H1 (cell line): ENCODE measurements around the gene CDADC1. TPM values are rescaled to one million over a fixed set of nuclear protein-coding genes. Genes with fewer than 3 reads are reported as not detected.

Source experiments
- CTCF ChIA-PET: fragments of 300-600 bp; sonication (Branson Sonifier 250); formaldehyde crosslinking; loops from one replicate; lab custom pipeline; 2021; ENCODE audit not compliant: partially characterized antibody; lab: Charles Lee
- POLR2A ChIA-PET: fragments of 300-600 bp; sonication (Branson Sonifier 250); formaldehyde crosslinking; loops from one replicate; lab custom pipeline; 2021; ENCODE audit warnings: inconsistent platforms; ENCODE audit not compliant: partially characterized antibody; lab: Charles Lee
- DNase-seq, 2 experiments: peaks; one replicate each; pipeline versions ENCODE4 v3.0.0 to v3.0.0-alpha.2; 2010 to 2022; ENCODE audit warnings: low spot score in 2 of 2, low read depth in 1 of 2, mixed read lengths in 1 of 2
- FAIRE-seq: peaks from 2 replicates; lab custom pipeline; 2011; peaks lifted over from hg19 to GRCh38; lab: Jason Lieb, UNC
- H2AFZ ChIP-seq: 2 replicates; pipeline ENCODE4 v1.8.1; 2012; ENCODE audit warnings: low read length, inconsistent platforms
- H2AK5ac ChIP-seq: 2 replicates; pipeline ENCODE4 v1.6.1; 2013; ENCODE audit warnings: low read depth, low read length
- H2BK120ac ChIP-seq: replicated peaks from 2 replicates; pipeline ENCODE3; 2013; ENCODE audit warnings: low read depth, low read length, inconsistent platforms
- H2BK12ac ChIP-seq: 2 replicates; pipeline ENCODE4 v1.6.1; 2013; ENCODE audit warnings: low read depth, low read length
- H2BK15ac ChIP-seq: 2 replicates; pipeline ENCODE4 v1.6.1; 2013; ENCODE audit warnings: low read length
- H2BK20ac ChIP-seq: 2 replicates; pipeline ENCODE4 v1.6.1; 2013; ENCODE audit warnings: low read length
- H2BK5ac ChIP-seq: 2 replicates; pipeline ENCODE4 v1.6.1; 2013; ENCODE audit warnings: low read depth, low read length
- H3K14ac ChIP-seq: 2 replicates; pipeline ENCODE4 v1.6.1; 2013; ENCODE audit warnings: inconsistent platforms; ENCODE audit not compliant: insufficient read length
- H3K18ac ChIP-seq: 2 replicates; pipeline ENCODE4 v1.6.1; 2013; ENCODE audit warnings: low read length; ENCODE audit errors: extremely low read depth
- H3K23ac ChIP-seq: 2 replicates; pipeline ENCODE4 v1.6.1; 2013; ENCODE audit warnings: inconsistent platforms; ENCODE audit not compliant: insufficient read length
- H3K23me2 ChIP-seq: 2 replicates; pipeline ENCODE4 v1.6.1; 2013; ENCODE audit warnings: low read depth, low read length
- H3K27ac ChIP-seq: 2 replicates; pipeline ENCODE4 v1.6.1; 2011; ENCODE audit warnings: low read depth, low read length, inconsistent platforms
- H3K27me3 ChIP-seq, 4 experiments: replicated peaks in 1 of 4; 1 replicate in 1 of 4; 2 replicates in 3 of 4; pipeline versions ENCODE4 v1.6.1 to v1.8.1; 2011 to 2013; ENCODE audit warnings: low read length in 3 of 4, mild to moderate bottlenecking in 3 of 4, inconsistent platforms in 2 of 4, mixed read lengths in 2 of 4, moderate library complexity in 1 of 4; ENCODE audit not compliant: control insufficient read depth in 3 of 4, insufficient read depth in 3 of 4; ENCODE audit errors: extremely low read depth in 1 of 4
- H3K36me3 ChIP-seq, 4 experiments: 2 replicates each; pipeline versions ENCODE4 v1.6.1 to v1.8.1; 2011 to 2013; ENCODE audit warnings: mild to moderate bottlenecking in 4 of 4, low read length in 3 of 4, moderate library complexity in 2 of 4, control low read depth in 1 of 4, inconsistent platforms in 1 of 4; ENCODE audit not compliant: insufficient read depth in 4 of 4, control insufficient read depth in 2 of 4
- H3K4ac ChIP-seq: replicated peaks from 2 replicates; pipeline ENCODE3; 2013; ENCODE audit warnings: low read length, low read depth, mixed read lengths, inconsistent platforms; ENCODE audit not compliant: insufficient read length
- H3K4me1 ChIP-seq, 4 experiments: replicated peaks in 1 of 4; 1 replicate in 1 of 4; 2 replicates in 3 of 4; pipeline versions ENCODE4 v1.6.1 to v1.8.1; 2011 to 2013; ENCODE audit warnings: low read length in 3 of 4, inconsistent platforms in 2 of 4, mixed read lengths in 1 of 4; ENCODE audit not compliant: insufficient read depth in 4 of 4, control insufficient read depth in 3 of 4
- H3K4me2 ChIP-seq, 2 experiments: 2 replicates each; pipeline versions ENCODE4 v1.6.1 to v1.8.1; 2011 to 2013; ENCODE audit warnings: low read depth in 2 of 2, low read length in 2 of 2, control low read depth in 1 of 2, inconsistent platforms in 1 of 2, mild to moderate bottlenecking in 1 of 2; ENCODE audit not compliant: insufficient read depth in 1 of 2
- H3K4me3 ChIP-seq, 4 experiments: fragments of 200-600, 300-600 bp in 1 of 4; sonication (generic), shearing (Covaris generic), sonication (Bioruptor Twin) in 1 of 4; 2 replicates each; pipeline versions ENCODE4 v1.5.1 to v1.8.1; 2011 to 2016; ENCODE audit warnings: low read length in 4 of 4, low read depth in 3 of 4, control low read depth in 2 of 4, inconsistent platforms in 2 of 4, mild to moderate bottlenecking in 2 of 4, mixed read lengths in 1 of 4, moderate library complexity in 1 of 4; ENCODE audit not compliant: insufficient read depth in 2 of 4; ENCODE audit errors: extremely low read depth in 1 of 4
- H3K56ac ChIP-seq: replicated peaks from 2 replicates; pipeline ENCODE3; 2013; ENCODE audit warnings: low read depth, mild to moderate bottlenecking, mixed read lengths, low read length, inconsistent platforms; ENCODE audit not compliant: insufficient read length
- H3K79me1 ChIP-seq: 2 replicates; pipeline ENCODE4 v1.6.1; 2013; ENCODE audit warnings: low read depth, low read length, control low read depth
- H3K79me2 ChIP-seq, 2 experiments: 2 replicates each; pipeline versions ENCODE4 v1.6.1 to v1.8.1; 2012 to 2013; ENCODE audit warnings: low read length in 2 of 2, mild to moderate bottlenecking in 2 of 2, inconsistent platforms in 1 of 2; ENCODE audit not compliant: insufficient read depth in 2 of 2, control insufficient read depth in 1 of 2
- H3K9ac ChIP-seq, 4 experiments: replicated peaks in 1 of 4; 1 replicate in 1 of 4; 2 replicates in 3 of 4; pipeline versions ENCODE4 v1.6.1 to v1.8.1; 2011 to 2013; ENCODE audit warnings: low read depth in 3 of 4, low read length in 3 of 4, control low read depth in 2 of 4, mild to moderate bottlenecking in 2 of 4, moderate library complexity in 2 of 4, inconsistent platforms in 1 of 4; ENCODE audit errors: extremely low read depth in 1 of 4
- H3K9me3 ChIP-seq, 2 experiments: 2 replicates each; pipeline versions ENCODE4 v1.6.1 to v1.8.1; 2012 to 2013; ENCODE audit warnings: mild to moderate bottlenecking in 2 of 2, moderate library complexity in 2 of 2, control low read depth in 1 of 2, inconsistent platforms in 1 of 2, low read depth in 1 of 2, low read length in 1 of 2, mixed read lengths in 1 of 2; ENCODE audit not compliant: insufficient read depth in 2 of 2
- H4K20me1 ChIP-seq, 2 experiments: replicated peaks in 1 of 2; 2 replicates each; pipeline versions ENCODE3 to v1.8.1; 2011 to 2013; ENCODE audit warnings: inconsistent platforms in 2 of 2, low read length in 2 of 2, mild to moderate bottlenecking in 1 of 2; ENCODE audit not compliant: insufficient read depth in 2 of 2, control insufficient read depth in 1 of 2
- H4K5ac ChIP-seq: 2 replicates; pipeline ENCODE4 v1.6.1; 2013; ENCODE audit warnings: low read length, low read depth, mixed read lengths, inconsistent platforms; ENCODE audit not compliant: insufficient read length
- H4K8ac ChIP-seq: 2 replicates; pipeline ENCODE4 v1.8.0; 2013; ENCODE audit warnings: mild to moderate bottlenecking, moderate library complexity, low read length, inconsistent platforms; ENCODE audit not compliant: insufficient read depth; ENCODE audit errors: extremely low read depth
- H4K91ac ChIP-seq: replicated peaks from 2 replicates; pipeline ENCODE3; 2013; ENCODE audit warnings: low read length, mixed read lengths, inconsistent platforms; ENCODE audit not compliant: insufficient read length
- ASH2L ChIP-seq: fragments of 200-600, 300-600 bp; sonication (generic); IDR thresholded peaks from one replicate; pipeline ENCODE4 v1.7.1; 2017; ENCODE audit warnings: low read length
- ATF2 ChIP-seq: IDR thresholded peaks from 2 replicates; pipeline ENCODE4 v1.6.1; 2012; ENCODE audit warnings: low read length, inconsistent platforms
- CEBPB ChIP-seq: IDR thresholded peaks from 2 replicates; pipeline ENCODE4 v1.6.1; 2012; ENCODE audit warnings: low read depth, low read length
- CTCF ChIP-seq, 3 experiments: IDR thresholded peaks; 1 replicate in 2 of 3; 2 replicates in 1 of 3; pipeline versions ENCODE4 v1.5.1 to v1.6.1; 2011; ENCODE audit warnings: low read length in 3 of 3, mild to moderate bottlenecking in 3 of 3, inconsistent platforms in 2 of 3, low read depth in 1 of 3, moderate library complexity in 1 of 3; ENCODE audit not compliant: insufficient read depth in 1 of 3; ENCODE audit errors: control extremely low read depth in 1 of 3
- FOSL1 ChIP-seq: IDR thresholded peaks from 2 replicates; pipeline ENCODE4 v1.6.1; 2011; ENCODE audit warnings: mild to moderate bottlenecking, low read depth, low read length, moderate library complexity; ENCODE audit not compliant: insufficient read depth
- GABPA ChIP-seq: IDR thresholded peaks from 2 replicates; pipeline ENCODE4 v1.6.1; 2011; ENCODE audit warnings: mild to moderate bottlenecking, low read length, moderate library complexity, borderline replicate concordance; ENCODE audit not compliant: insufficient read depth
- KDM4A ChIP-seq: IDR thresholded peaks from one replicate; pipeline ENCODE4 v1.7.1; 2012; ENCODE audit warnings: low read depth, mild to moderate bottlenecking, moderate library complexity, low read length, inconsistent platforms; ENCODE audit not compliant: severe bottlenecking
- KDM5A ChIP-seq: fragments of 200-600 bp; IDR thresholded peaks from 2 replicates; pipeline ENCODE4 v1.7.1; 2012; ENCODE audit warnings: mild to moderate bottlenecking, low read length, inconsistent platforms, mixed read lengths
- MAFK ChIP-seq: IDR thresholded peaks from 2 replicates; pipeline ENCODE4 v1.6.1; 2012; ENCODE audit warnings: low read depth, mild to moderate bottlenecking, improper control_type of control experiment, low read length
- TCF12 ChIP-seq: IDR thresholded peaks from 2 replicates; pipeline ENCODE4 v1.6.1; 2011; ENCODE audit warnings: low read depth, mild to moderate bottlenecking, low read length
- WGBS, 2 experiments: shearing (Covaris generic) in 1 of 2; methylation state at CpG; one replicate each; pipeline versions ENCODE4 v1.1.6 to v1.1.7; 2013 to 2015; ENCODE audit warnings: low lambda C conversion rate in 2 of 2, mixed read lengths in 2 of 2, inconsistent platforms in 1 of 2, low coverage in 1 of 2, missing lambda C conversion rate in 1 of 2; ENCODE audit not compliant: insufficient replicate concordance in 2 of 2, insufficient coverage in 1 of 2, insufficient read length in 1 of 2; ENCODE audit errors: extremely low coverage in 1 of 2, missing lambda C conversion rate in 1 of 2; 5-methylcytosine and 5-hydroxymethylcytosine counted together
- polyA plus RNA-seq, 7 experiments: library from polyadenylated mRNA; depleted of rRNA in 3 of 7; stranded (reverse) in 5 of 7; unstranded in 2 of 7; fragments of >200 nt in 5 of 7; fragments of 200-250 nt in 2 of 7; gene quantifications; 1 replicate in 5 of 7; 2 replicates in 1 of 7; 4 replicates in 1 of 7; pipeline versions ENCODE4 v1.2.1 to v1.2.3, GENCODE V29; 2011 to 2013; ENCODE audit warnings: missing spikeins in 2 of 7, mixed read lengths in 2 of 7
- total RNA-seq: library from RNA; stranded (reverse); fragmentation: NEBNext Ultra II Directional; extraction: Animal tissue kit (Norgen Biotek cat#: 25700); gene quantifications from 2 replicates; pipeline ENCODE4 v1.2.1, GENCODE V29; 2021

Gene CDADC1
- total and polyA plus RNA-seq, 2 of the 8 experiments (the other 6 are each of a cell fraction or from before 2014, with no cell fraction given): 0.98 to 2.7 TPM

GRCh38 chr13:49206641-49207040, 41.1 kb upstream of the CDADC1 start:
- no peaks in the 10 kb centered on the region; the same call in 1 of the 2 replicates for H3K23me2 ChIP-seq
- POLR2A ChIA-PET: no interaction called here
- no peak overlapping the region for H3K18ac ChIP-seq
- H3K79me1 ChIP-seq: no peaks in the 10 kb centered on the region
- no peaks in the 10 kb centered on the region for H3K79me2 ChIP-seq
- no peak overlapping the region for H2AFZ ChIP-seq
- H2BK5ac ChIP-seq: no peak overlapping the region
- H3K4ac ChIP-seq: no peak overlapping the region
- 88% methylated on average over 3 of the region's 3 CpGs; no CpG with 5 or more reads in 1 of the 2 experiments for WGBS, 2 experiments
- H3K9me3 ChIP-seq: no peaks in the 10 kb centered on the region
- no peak overlapping the region for H3K4me3 ChIP-seq
- H2BK120ac ChIP-seq: no peak overlapping the region
- H2BK20ac ChIP-seq: no peak overlapping the region
- no peak for FAIRE-seq
- H3K27ac ChIP-seq: no peak overlapping the region
- no peak overlapping the region for H2BK12ac ChIP-seq
- no peak overlapping the region for H4K8ac ChIP-seq
- no peak overlapping the region for H3K23ac ChIP-seq
- H2AK5ac ChIP-seq: no peak overlapping the region
- H3K14ac ChIP-seq: no peak overlapping the region
- peaks cover 0 to 1% of the 10 kb centered on the region in 2 experiments for H4K20me1 ChIP-seq
- no peak for DNase-seq
- no peaks in the 10 kb centered on the region for H3K27me3 ChIP-seq
- H3K4me1 ChIP-seq: no peaks in the 10 kb centered on the region
- H4K5ac ChIP-seq: no peak overlapping the region
- CTCF ChIA-PET: interaction anchor here (0.6 to 1.1 kb wide), 2 partner anchors 75 to 96 kb away, joined by 3 read pairs; no protein-coding TSS in a partner anchor
- H3K36me3 ChIP-seq: peaks cover 2 to 48% (median 15%) of the 10 kb centered on the region in 4 experiments; a peak in 6 of 8 replicates
- no peak overlapping the region for H3K9ac ChIP-seq
- no peak overlapping the region for H2BK15ac ChIP-seq
- no peak overlapping the region for H3K4me2 ChIP-seq
- H4K91ac ChIP-seq: no peak overlapping the region
- H3K56ac ChIP-seq: no peak overlapping the region
- TF ChIP-seq ATF2: no peak
- TF ChIP-seq CTCF (IDR thresholded peaks at IDR 0.05; ENCODE audit: control extremely low read depth in 1 of 3, insufficient read depth in 1 of 3, low read depth in 1 of 3, low read length in 3 of 3): no peak
- TF ChIP-seq KDM5A: no peak
- no peak for TF ChIP-seq GABPA
- TF ChIP-seq MAFK: no peak
- TF ChIP-seq KDM4A: no peak
- no peak for TF ChIP-seq TCF12
- TF ChIP-seq ASH2L: no peak
- TF ChIP-seq CEBPB: no peak
- no peak for TF ChIP-seq FOSL1
